Measurements from ENCODE around the gene KDM6A.

KDM6A gene

GRCh38 chrX:45077748-45078424 is 204.9 kb downstream of the KDM6A start:
- H3K4me3 ChIP-seq (ENCODE audit: low read depth, low read length, poor library complexity, severe bottlenecking): no peak overlapping the region
- H3K4me1 ChIP-seq (ENCODE audit: insufficient read depth, low read length, severe bottlenecking): no peaks in the 10 kb centered on the region
- H3K9me3 ChIP-seq (ENCODE audit: low read length): no peaks in the 10 kb centered on the region
- H3K9me2 ChIP-seq (ENCODE audit: low read depth, low read length): no peaks in the 10 kb centered on the region
- H3K27me3 ChIP-seq (ENCODE audit: insufficient read depth, low read length): no peaks in the 10 kb centered on the region
- H3K79me2 ChIP-seq (ENCODE audit: insufficient read depth, low read length): no peaks in the 10 kb centered on the region
- H4K20me1 ChIP-seq (ENCODE audit: insufficient read depth, low read length): no peaks in the 10 kb centered on the region
- no peak overlapping the region for H2AFZ ChIP-seq (ENCODE audit: low read length)
- H3K9ac ChIP-seq (ENCODE audit: low read length): no peak overlapping the region
- no peak overlapping the region for H3K4me2 ChIP-seq (ENCODE audit: low read length)
- H3F3A ChIP-seq (ENCODE audit: insufficient read depth, low read length): no peaks in the 10 kb centered on the region
- no peak overlapping the region for H3K27ac ChIP-seq (ENCODE audit: low read depth, low read length, poor library complexity, severe bottlenecking)
- H3K36me3 ChIP-seq (ENCODE audit: insufficient read depth, low read length): peaks cover 28% of the 10 kb centered on the region
- TF ChIP-seq CTCF (IDR thresholded peaks at IDR 0.05; ENCODE audit: low read length) (no peak), EZH2 (IDR thresholded peaks at IDR 0.05; ENCODE audit: borderline replicate concordance, low read length) (no peak)

DNA sequence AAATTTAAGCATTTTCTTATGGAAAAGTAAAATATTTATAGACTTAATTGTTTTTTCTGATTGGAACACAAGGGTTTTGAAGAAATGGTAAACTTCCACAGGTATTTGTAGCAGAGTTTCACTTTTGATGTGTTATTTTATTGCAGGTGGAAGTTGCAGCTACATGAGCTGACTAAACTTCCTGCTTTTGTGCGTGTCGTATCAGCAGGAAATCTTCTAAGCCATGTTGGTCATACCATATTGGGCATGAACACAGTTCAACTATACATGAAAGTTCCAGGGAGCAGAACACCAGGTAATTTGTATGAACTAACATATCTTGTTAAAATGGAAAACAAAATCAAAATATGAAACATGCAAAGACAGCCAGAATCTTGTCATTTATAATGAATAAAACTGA is 210.3 kb downstream of the KDM6A start:
- no peak for TF ChIP-seq CTCF (IDR thresholded peaks at IDR 0.05; ENCODE audit: low read length)
- TF ChIP-seq EZH2 (IDR thresholded peaks at IDR 0.05; ENCODE audit: borderline replicate concordance, low read length): no peak
- Histone ChIP-seq H3K9ac (ENCODE audit: low read length) (no peak overlapping the region), H3K79me2 (ENCODE audit: insufficient read depth, low read length) (no peaks in the 10 kb centered on the region), H3F3A (ENCODE audit: insufficient read depth, low read length) (no peaks in the 10 kb centered on the region), H3K9me2 (ENCODE audit: low read depth, low read length) (no peaks in the 10 kb centered on the region), H3K27me3 (ENCODE audit: insufficient read depth, low read length) (no peaks in the 10 kb centered on the region), H3K4me3 (ENCODE audit: low read depth, low read length, poor library complexity, severe bottlenecking) (no peak overlapping the region), H2AFZ (ENCODE audit: low read length) (no peak overlapping the region), H3K4me2 (ENCODE audit: low read length) (no peak overlapping the region), H4K20me1 (ENCODE audit: insufficient read depth, low read length) (no peaks in the 10 kb centered on the region), H3K9me3 (ENCODE audit: low read length) (no peaks in the 10 kb centered on the region), H3K4me1 (ENCODE audit: insufficient read depth, low read length, severe bottlenecking) (no peaks in the 10 kb centered on the region), H3K36me3 (ENCODE audit: insufficient read depth, low read length) (peaks cover 45% of the 10 kb centered on the region), H3K27ac (ENCODE audit: low read depth, low read length, poor library complexity, severe bottlenecking) (no peak overlapping the region)

- H3K9me3 ChIP-seq (ENCODE audit: low read length): no peaks in the 10 kb centered on the region
- H2AFZ ChIP-seq (ENCODE audit: low read length): no peak overlapping the region
- no peak overlapping the region for H3K4me3 ChIP-seq (ENCODE audit: low read depth, low read length, poor library complexity, severe bottlenecking)
- H3K36me3 ChIP-seq (ENCODE audit: insufficient read depth, low read length): peaks cover 40% of the 10 kb centered on the region
- H3K79me2 ChIP-seq (ENCODE audit: insufficient read depth, low read length): no peaks in the 10 kb centered on the region
- no peak overlapping the region for H3K9ac ChIP-seq (ENCODE audit: low read length)
- H3K9me2 ChIP-seq (ENCODE audit: low read depth, low read length): no peaks in the 10 kb centered on the region
- TF ChIP-seq EZH2 (IDR thresholded peaks at IDR 0.05; ENCODE audit: borderline replicate concordance, low read length) (no peak), CTCF (IDR thresholded peaks at IDR 0.05; ENCODE audit: low read length) (no peak)
- no peak overlapping the region for H3K4me2 ChIP-seq (ENCODE audit: low read length)
- no peaks in the 10 kb centered on the region for H3K4me1 ChIP-seq (ENCODE audit: insufficient read depth, low read length, severe bottlenecking)
- no peaks in the 10 kb centered on the region for H3K27me3 ChIP-seq (ENCODE audit: insufficient read depth, low read length)
- H4K20me1 ChIP-seq (ENCODE audit: insufficient read depth, low read length): no peaks in the 10 kb centered on the region
- H3K27ac ChIP-seq (ENCODE audit: low read depth, low read length, poor library complexity, severe bottlenecking): no peak overlapping the region
- no peaks in the 10 kb centered on the region for H3F3A ChIP-seq (ENCODE audit: insufficient read depth, low read length)
These were observed 237.5 kb downstream of the KDM6A start for GRCh38 chrX:45110494-45110893.
